HG02763 (cell line): Measurements from ENCODE around the gene PDE8A.
"Not testable (repeated sequence)": the region's sequence is repeated elsewhere in the genome, so short reads cannot be mapped to it uniquely, and the experiment has no call there.

Experiments used
- ATAC-seq: cut with Tn5 transposase; IDR thresholded peaks from one replicate; pipeline ENCODE4 v1.9.1; 2021; ENCODE audit warnings: mild to moderate bottlenecking, moderate library complexity; ENCODE audit not compliant: unreplicated experiment

PDE8A gene

GRCh38 chr15:85157344-85157743 lies 175.7 kb downstream of the PDE8A start:
- no peak for ATAC-seq

- ATAC-seq, result no peak
Measured at GRCh38 chr15:85162237-85162636, 180.6 kb downstream of the PDE8A start.

- ATAC-seq, result no peak
Measured at GRCh38 chr15:85164841-85165466, 183.3 kb downstream of the PDE8A start.

- no peak for ATAC-seq
Measured at GRCh38 chr15:85167568-85167967, 185.9 kb downstream of the PDE8A start.

DNA sequence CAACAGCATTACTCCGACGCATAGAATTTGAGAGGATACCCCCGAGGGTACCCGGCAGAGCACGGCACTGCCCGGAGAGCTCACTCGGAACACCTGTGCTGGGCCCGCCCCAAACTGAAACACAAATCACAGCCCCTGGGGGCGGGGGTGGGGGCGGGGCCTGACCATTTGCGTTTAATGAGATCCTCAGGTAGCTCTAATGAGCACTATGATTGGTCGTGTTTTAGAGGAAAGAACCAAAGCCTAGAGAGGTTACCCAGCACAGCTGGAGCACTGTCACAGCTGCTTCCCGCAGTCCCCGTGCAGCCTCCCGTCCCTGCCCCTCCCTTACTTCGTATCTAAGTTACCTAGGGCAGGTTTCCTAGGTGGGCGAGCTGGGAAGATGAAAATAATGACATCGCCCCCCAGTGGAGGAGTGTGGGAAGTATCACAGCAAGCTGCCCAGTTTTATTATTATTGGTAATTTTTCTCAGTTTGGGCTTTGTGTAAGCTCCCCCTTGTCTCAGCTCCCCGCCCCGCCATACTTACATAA lies 187.1 kb downstream of the PDE8A start:
- no peak for ATAC-seq

DNA sequence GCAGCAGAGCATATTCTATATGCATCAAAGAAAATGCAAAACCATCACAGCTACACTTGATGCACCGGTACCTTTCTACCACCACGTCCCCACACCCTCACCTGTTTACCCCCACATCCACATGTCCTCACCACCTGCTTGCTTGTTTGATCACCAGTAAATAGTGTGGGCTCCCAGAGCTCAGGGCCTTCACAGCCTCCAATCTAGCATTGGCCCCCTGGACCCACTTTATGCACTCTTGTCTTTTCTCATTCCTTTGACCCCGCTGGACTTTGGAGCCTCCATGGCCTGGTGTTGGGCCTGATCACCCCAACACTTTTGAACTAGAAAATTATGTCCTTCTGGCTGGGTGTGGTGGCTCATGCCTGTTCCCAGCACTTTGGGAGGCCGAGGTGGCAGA lies 190.1 kb downstream of the PDE8A start:
- ATAC-seq, result no peak

- ATAC-seq, result no peak
Measured at GRCh38 chr15:85172846-85173490, 191.3 kb downstream of the PDE8A start.

DNA sequence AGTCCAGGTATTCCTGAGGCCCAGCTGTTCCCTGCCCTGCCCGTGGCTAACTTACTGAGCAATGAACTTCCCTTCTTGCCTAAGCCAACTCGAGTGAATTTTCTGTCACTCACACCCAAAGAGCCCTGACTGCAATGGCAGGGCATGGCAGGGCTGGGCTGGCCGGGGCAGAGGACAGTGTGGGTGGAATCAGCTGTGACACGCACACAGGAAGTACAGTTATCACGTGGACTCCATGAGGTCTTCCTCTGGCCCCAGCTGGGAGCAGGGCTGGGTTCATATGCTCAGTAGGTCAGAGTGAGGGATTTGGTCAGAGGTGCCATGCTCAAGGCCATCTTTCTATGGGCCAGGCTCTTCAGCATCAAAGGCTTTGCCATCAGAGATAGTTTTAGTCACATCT lies 192.0 kb downstream of the PDE8A start:
- ATAC-seq, result not testable (repeated sequence)

GRCh38 chr15:85174521-85174920 lies 192.9 kb downstream of the PDE8A start:
- ATAC-seq, result no peak

GRCh38 chr15:85177042-85177515 lies 195.4 kb downstream of the PDE8A start:
- ATAC-seq, result not testable (repeated sequence)

DNA sequence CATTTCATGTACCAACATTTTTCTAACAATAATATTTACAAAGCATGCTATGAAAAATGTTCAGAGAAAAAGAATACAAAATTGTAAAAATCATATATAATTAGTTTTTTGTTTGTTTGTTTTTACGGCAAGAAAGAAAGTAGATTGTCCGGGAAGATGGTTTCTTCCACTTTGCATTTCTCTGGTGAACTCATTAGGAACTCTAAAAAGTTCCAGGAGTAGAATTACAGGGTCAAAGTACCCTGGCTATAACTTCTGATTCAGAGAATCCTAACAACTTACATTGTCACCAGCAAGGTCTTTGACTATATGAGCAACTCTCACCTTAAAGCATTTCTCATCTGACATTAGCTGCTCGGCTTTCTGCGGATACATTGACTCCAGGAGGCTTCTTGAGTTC lies 196.7 kb downstream of the PDE8A start:
- no peak for ATAC-seq

DNA sequence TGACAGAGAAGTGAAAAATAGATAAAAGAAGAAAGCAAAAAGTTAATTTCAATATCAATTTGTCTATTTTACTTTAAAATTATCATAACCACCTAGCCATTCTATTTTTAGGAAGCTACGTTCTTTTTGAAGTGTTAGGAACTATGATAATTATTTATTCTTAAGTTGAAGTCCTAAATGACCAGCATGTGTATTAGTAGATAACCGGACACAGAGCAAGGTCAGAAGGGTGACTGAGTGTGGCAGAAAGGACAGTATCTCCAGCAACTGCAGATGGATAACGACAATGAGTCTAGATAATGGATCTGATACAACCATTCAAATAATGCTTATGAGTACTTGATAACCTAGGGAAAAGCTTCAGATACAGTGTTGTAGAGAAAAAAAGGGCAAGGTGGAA lies 198.0 kb downstream of the PDE8A start:
- no peak for ATAC-seq

- not testable (repeated sequence) for ATAC-seq
Measured at GRCh38 chr15:85185350-85185749, 203.7 kb downstream of the PDE8A start.

- not testable (repeated sequence) for ATAC-seq
Measured at GRCh38 chr15:85188171-85188577, 206.5 kb downstream of the PDE8A start.
